MM.1S (cell line): ENCODE results near the gene FOXF2.

ENCODE experiments used
- DNase-seq: peaks from one replicate; pipeline ENCODE4 v3.0.0-alpha.2; 2015
- H2AFZ ChIP-seq: fragments of 300-600 bp; sonication (generic); 2 replicates; pipeline ENCODE4 v1.6.0; 2016; ENCODE audit warnings: antibody characterized with exemption, low read length
- H3F3A ChIP-seq: fragments of 300-600 bp; sonication (generic); 2 replicates; pipeline ENCODE4 v1.6.1; 2016; ENCODE audit warnings: mild to moderate bottlenecking, antibody characterized with exemption, low read length, moderate library complexity, mixed read lengths; ENCODE audit not compliant: insufficient read depth
- H3K27ac ChIP-seq: fragments of 300-600 bp; sonication (generic); 2 replicates; pipeline ENCODE4 v1.5.1; 2016; ENCODE audit warnings: mild to moderate bottlenecking, low read length
- H3K27me3 ChIP-seq: fragments of 300-600 bp; sonication (generic); replicated peaks from 2 replicates; pipeline ENCODE4 v1.6.0; 2016; ENCODE audit warnings: low read length; ENCODE audit not compliant: insufficient read depth
- H3K36me3 ChIP-seq: fragments of 300-600 bp; sonication (generic); replicated peaks from 2 replicates; pipeline ENCODE4 v1.6.1; 2016; ENCODE audit warnings: mild to moderate bottlenecking, low read length, mixed read lengths; ENCODE audit not compliant: insufficient read depth
- H3K4me1 ChIP-seq: fragments of 300-600 bp; sonication (generic); 2 replicates; pipeline ENCODE4 v1.6.1; 2016; ENCODE audit warnings: low read length, mixed read lengths
- H3K4me2 ChIP-seq: fragments of 300-600 bp; sonication (generic); 2 replicates; pipeline ENCODE4 v1.6.0; 2016; ENCODE audit warnings: low read depth, low read length
- H3K4me3 ChIP-seq: fragments of 300-600 bp; sonication (generic); 2 replicates; pipeline ENCODE4 v1.5.1; 2016; ENCODE audit warnings: low read length, mixed read lengths
- H3K79me2 ChIP-seq: fragments of 300-600 bp; sonication (generic); 2 replicates; pipeline ENCODE4 v1.6.1; 2016; ENCODE audit warnings: mixed run types, low read length, mixed read lengths
- H3K9ac ChIP-seq: fragments of 300-600 bp; sonication (generic); 2 replicates; pipeline ENCODE4 v1.6.1; 2016; ENCODE audit warnings: low read length, mixed read lengths
- H3K9me2 ChIP-seq: fragments of 300-600 bp; sonication (generic); replicated peaks from 2 replicates; pipeline ENCODE4 v1.6.1; 2016; ENCODE audit warnings: mild to moderate bottlenecking, low read length, mixed read lengths; ENCODE audit not compliant: insufficient read depth
- H3K9me3 ChIP-seq: fragments of 300-600 bp; sonication (generic); replicated peaks from 2 replicates; pipeline ENCODE4 v1.6.1; 2016; ENCODE audit warnings: mild to moderate bottlenecking, low read length, mixed read lengths; ENCODE audit not compliant: insufficient read depth
- H4K20me1 ChIP-seq: fragments of 300-600 bp; sonication (generic); 2 replicates; pipeline ENCODE4 v1.6.1; 2016; ENCODE audit warnings: mild to moderate bottlenecking, low read length, moderate library complexity, mixed read lengths; ENCODE audit not compliant: insufficient read depth
- EZH2 ChIP-seq: fragments of 300-600 bp; sonication (generic); optimal IDR thresholded peaks from 2 replicates; pipeline ENCODE3; 2017; ENCODE audit warnings: low read depth, mild to moderate bottlenecking, antibody characterized with exemption, low read length, mixed read lengths
- EZH2phosphoT487 ChIP-seq: fragments of 300-600 bp; sonication (generic); IDR thresholded peaks from 2 replicates; pipeline ENCODE4 v1.6.1; 2018; ENCODE audit warnings: antibody characterized with exemption, low read length
- TF ChIP-seq, protein P1 (sequence below): fragments of 300-600 bp; sonication (generic); IDR thresholded peaks from 2 replicates; pipeline ENCODE4 v1.5.1; 2016; ENCODE audit warnings: antibody characterized with exemption, low read length, mixed read lengths

FOXF2 gene

DNA sequence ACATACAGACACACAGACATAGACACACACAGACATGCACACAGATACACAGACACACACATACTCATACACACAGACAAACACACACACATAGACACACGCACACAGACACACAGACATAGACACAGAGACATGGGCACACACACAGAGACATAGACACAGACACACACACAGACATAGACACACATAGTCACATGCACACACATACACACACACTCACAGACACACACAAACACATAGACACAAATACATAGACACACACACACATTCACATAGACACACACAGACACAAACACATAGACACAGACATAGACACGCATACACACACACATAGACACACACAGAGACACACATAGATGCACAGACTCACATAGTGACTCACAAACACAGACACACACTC is 13.5 kb downstream of the FOXF2 start:
- no peaks in the 10 kb centered on the region for H3K27me3 ChIP-seq
- no peaks in the 10 kb centered on the region for H4K20me1 ChIP-seq
- no peaks in the 10 kb centered on the region for H3K36me3 ChIP-seq
- no peaks in the 10 kb centered on the region for H3K9me2 ChIP-seq
- no peak overlapping the region for H3K4me2 ChIP-seq
- TF ChIP-seq EZH2 (no peak), EZH2phosphoT487 (no peak)
- TF ChIP-seq, protein P1, sequence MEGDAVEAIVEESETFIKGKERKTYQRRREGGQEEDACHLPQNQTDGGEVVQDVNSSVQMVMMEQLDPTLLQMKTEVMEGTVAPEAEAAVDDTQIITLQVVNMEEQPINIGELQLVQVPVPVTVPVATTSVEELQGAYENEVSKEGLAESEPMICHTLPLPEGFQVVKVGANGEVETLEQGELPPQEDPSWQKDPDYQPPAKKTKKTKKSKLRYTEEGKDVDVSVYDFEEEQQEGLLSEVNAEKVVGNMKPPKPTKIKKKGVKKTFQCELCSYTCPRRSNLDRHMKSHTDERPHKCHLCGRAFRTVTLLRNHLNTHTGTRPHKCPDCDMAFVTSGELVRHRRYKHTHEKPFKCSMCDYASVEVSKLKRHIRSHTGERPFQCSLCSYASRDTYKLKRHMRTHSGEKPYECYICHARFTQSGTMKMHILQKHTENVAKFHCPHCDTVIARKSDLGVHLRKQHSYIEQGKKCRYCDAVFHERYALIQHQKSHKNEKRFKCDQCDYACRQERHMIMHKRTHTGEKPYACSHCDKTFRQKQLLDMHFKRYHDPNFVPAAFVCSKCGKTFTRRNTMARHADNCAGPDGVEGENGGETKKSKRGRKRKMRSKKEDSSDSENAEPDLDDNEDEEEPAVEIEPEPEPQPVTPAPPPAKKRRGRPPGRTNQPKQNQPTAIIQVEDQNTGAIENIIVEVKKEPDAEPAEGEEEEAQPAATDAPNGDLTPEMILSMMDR: no peak
- no peak for DNase-seq
- no peaks in the 10 kb centered on the region for H3K79me2 ChIP-seq
- H3K9ac ChIP-seq: no peak overlapping the region
- no peak overlapping the region for H2AFZ ChIP-seq
- no peaks in the 10 kb centered on the region for H3F3A ChIP-seq
- H3K27ac ChIP-seq: no peak overlapping the region
- H3K4me3 ChIP-seq: no peak overlapping the region
- H3K9me3 ChIP-seq: no peaks in the 10 kb centered on the region
- no peaks in the 10 kb centered on the region for H3K4me1 ChIP-seq

DNA sequence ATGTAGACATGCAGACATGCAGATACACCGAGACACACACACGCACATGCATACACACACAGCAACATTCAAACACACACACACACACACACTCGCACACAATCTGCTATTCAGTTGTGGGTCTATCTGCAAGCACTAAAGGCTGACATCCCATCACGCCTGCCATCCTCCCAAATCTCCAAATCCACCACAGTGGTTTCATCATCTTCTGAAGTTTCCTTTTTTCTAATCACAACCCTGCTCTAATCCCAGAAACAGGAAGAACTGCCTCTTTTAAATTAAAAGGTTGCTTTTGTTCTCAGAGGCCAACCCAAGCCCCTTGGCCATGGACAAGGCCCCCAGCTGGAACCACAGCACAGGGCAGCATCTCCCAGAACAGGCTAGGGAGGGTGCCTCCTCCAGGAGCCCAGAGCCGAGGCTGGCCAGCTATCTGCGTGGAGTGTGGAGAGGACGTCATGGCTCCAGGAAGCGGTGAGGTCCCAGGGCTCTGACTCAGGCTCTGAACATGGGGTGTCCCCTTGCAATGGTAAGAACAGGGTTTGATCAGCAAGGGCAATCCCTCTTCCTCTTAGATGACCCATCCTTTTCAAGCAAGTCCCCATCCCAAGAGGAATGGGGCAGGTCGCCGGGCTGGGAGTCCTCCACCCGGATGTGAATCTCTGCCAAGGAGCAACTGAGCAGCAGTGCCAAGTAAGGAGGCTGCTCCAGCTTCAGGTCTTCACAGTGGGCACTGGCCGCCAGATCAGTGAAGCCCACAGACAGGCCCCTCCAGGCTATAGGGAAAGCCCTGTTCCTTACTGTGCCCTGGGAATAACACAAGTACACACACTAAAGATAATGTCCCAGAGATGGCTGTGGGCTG is 14.7 kb downstream of the FOXF2 start:
- H3K9me3 ChIP-seq: no peaks in the 10 kb centered on the region
- H2AFZ ChIP-seq: no peak overlapping the region
- no peak overlapping the region for H3K4me3 ChIP-seq
- H4K20me1 ChIP-seq: no peaks in the 10 kb centered on the region
- H3F3A ChIP-seq: no peaks in the 10 kb centered on the region
- H3K79me2 ChIP-seq: no peaks in the 10 kb centered on the region
- DNase-seq: no peak
- TF ChIP-seq, protein P1: no peak
- no peak for TF ChIP-seq EZH2
- no peak for TF ChIP-seq EZH2phosphoT487
- no peaks in the 10 kb centered on the region for H3K4me1 ChIP-seq
- H3K9ac ChIP-seq: no peak overlapping the region
- no peaks in the 10 kb centered on the region for H3K9me2 ChIP-seq
- H3K27me3 ChIP-seq: no peaks in the 10 kb centered on the region
- H3K36me3 ChIP-seq: no peaks in the 10 kb centered on the region
- H3K27ac ChIP-seq: no peak overlapping the region
- H3K4me2 ChIP-seq: no peak overlapping the region

DNA sequence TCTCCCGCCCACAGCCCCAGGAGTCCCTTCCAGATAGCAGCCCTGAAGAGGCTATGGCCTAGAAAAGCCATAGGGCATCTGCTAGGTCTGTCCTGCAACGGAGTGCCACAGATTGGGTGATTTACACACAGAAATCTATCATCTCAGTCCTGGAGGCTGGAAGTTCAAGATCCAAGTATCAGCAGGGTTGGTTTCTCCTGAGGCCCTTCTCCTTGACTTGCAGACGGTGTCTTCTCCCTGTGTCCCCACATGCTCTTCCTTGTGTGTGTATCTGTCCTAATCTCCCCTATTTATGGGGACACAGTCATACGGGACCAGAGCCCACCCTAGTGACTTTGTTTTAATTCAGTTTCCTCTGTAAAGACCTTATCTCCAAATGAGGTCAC is 15.3 kb downstream of the FOXF2 start:
- no peaks in the 10 kb centered on the region for H3K27me3 ChIP-seq
- H3K9me2 ChIP-seq: no peaks in the 10 kb centered on the region
- TF ChIP-seq EZH2phosphoT487: no peak
- TF ChIP-seq EZH2: no peak
- H3K9me3 ChIP-seq: no peaks in the 10 kb centered on the region
- no peak overlapping the region for H2AFZ ChIP-seq
- H3K36me3 ChIP-seq: no peaks in the 10 kb centered on the region
- no peak overlapping the region for H3K9ac ChIP-seq
- H3K4me3 ChIP-seq: no peak overlapping the region
- no peak for DNase-seq
- no peak overlapping the region for H3K27ac ChIP-seq
- no peaks in the 10 kb centered on the region for H3F3A ChIP-seq
- no peaks in the 10 kb centered on the region for H4K20me1 ChIP-seq
- H3K4me2 ChIP-seq: no peak overlapping the region
- H3K4me1 ChIP-seq: no peaks in the 10 kb centered on the region
- H3K79me2 ChIP-seq: no peaks in the 10 kb centered on the region

DNA sequence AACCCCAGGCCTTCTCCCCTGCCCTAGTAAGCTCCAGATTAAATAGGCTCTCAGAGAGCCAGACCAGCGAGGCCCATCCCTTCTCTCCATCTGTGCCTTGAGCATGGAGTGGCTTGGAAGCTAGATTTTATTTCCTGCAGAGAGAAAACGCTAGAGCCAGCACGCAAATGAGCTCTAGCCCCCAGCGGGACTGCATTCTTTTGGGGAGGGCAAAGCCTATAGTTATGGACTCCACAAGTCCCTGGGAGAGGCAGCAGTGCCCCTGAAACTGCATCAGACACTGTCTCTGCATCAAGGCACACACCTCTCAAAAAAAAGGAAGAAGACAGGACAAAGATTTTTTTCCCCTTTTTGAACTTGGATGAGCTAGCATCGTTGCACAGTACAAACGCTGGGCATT is 15.8 kb downstream of the FOXF2 start:
- Histone ChIP-seq H3F3A (no peaks in the 10 kb centered on the region), H3K27me3 (no peaks in the 10 kb centered on the region), H3K36me3 (no peaks in the 10 kb centered on the region), H3K9me2 (no peaks in the 10 kb centered on the region), H3K79me2 (no peaks in the 10 kb centered on the region), H2AFZ (no peak overlapping the region), H4K20me1 (no peaks in the 10 kb centered on the region), H3K9ac (no peak overlapping the region), H3K27ac (no peak overlapping the region), H3K4me2 (no peak overlapping the region), H3K4me1 (no peaks in the 10 kb centered on the region), H3K9me3 (no peaks in the 10 kb centered on the region), H3K4me3 (no peak overlapping the region)
- no peak for DNase-seq
- TF ChIP-seq, protein P1: no peak
- TF ChIP-seq EZH2phosphoT487 (no peak), EZH2 (no peak)
